SK-N-SH (cell line): ENCODE measurements around the gene GRK3. TPM values are rescaled to one million over a fixed set of nuclear protein-coding genes. Genes with fewer than 3 reads are reported as not detected.
A peak's percentile ranks its signal among the peaks of the same experiment; 100 is the strongest.

Experiments
- CTCF ChIA-PET: fragments of 300-600, 350-600 bp; formaldehyde crosslinking; extraction: SDS; loops from one replicate; lab custom pipeline; 2021; lab: Yijun Ruan, JAX
- POLR2A ChIA-PET: fragments of 350-600 bp; sonication (Branson Sonifier 250); formaldehyde crosslinking; extraction: SDS; loops from one replicate; lab custom pipeline; 2020; ENCODE audit warnings: antibody characterized with exemption, inconsistent platforms; lab: Yijun Ruan, JAX
- DNase-seq: peaks from one replicate; pipeline ENCODE4 v3.0.0; 2012
- H2AFZ ChIP-seq: fragments of 200-600 bp; sonication (generic); 2 replicates; pipeline ENCODE4 v1.8.1; 2016; ENCODE audit warnings: antibody characterized with exemption, mild to moderate bottlenecking, low read depth
- H3F3A ChIP-seq: fragments of 200-600 bp; sonication (generic); replicated peaks from 2 replicates; pipeline ENCODE3; 2016; ENCODE audit warnings: antibody characterized with exemption, mild to moderate bottlenecking; ENCODE audit not compliant: insufficient read depth
- H3K27ac ChIP-seq, 2 experiments: fragments of 200-500 bp in 1 of 2; fragments of 200-600 bp in 1 of 2; sonication (Bioruptor generic) in 1 of 2; sonication (generic), shearing (Covaris generic) in 1 of 2; 2 replicates each; pipeline versions ENCODE4 v1.5.1 to v1.6.1; 2014 to 2016; ENCODE audit warnings: low read depth in 2 of 2, inconsistent platforms in 1 of 2, low read length in 1 of 2, mild to moderate bottlenecking in 1 of 2, mixed read lengths in 1 of 2
- H3K27me3 ChIP-seq: fragments of 200-600 bp; sonication (generic), shearing (Covaris generic); 2 replicates; pipeline ENCODE4 v1.6.1; 2016; ENCODE audit warnings: mixed run types; ENCODE audit not compliant: insufficient read depth
- H3K36me3 ChIP-seq, 2 experiments: fragments of 200-500 bp in 1 of 2; fragments of 200-600 bp in 1 of 2; sonication (Bioruptor generic) in 1 of 2; sonication (generic) in 1 of 2; replicated peaks in 1 of 2; 2 replicates each; pipeline versions ENCODE3 to v1.5.1; 2014 to 2016; ENCODE audit warnings: low read length in 1 of 2, mild to moderate bottlenecking in 1 of 2; ENCODE audit not compliant: insufficient read depth in 2 of 2, control insufficient read depth in 1 of 2
- H3K4me1 ChIP-seq, 2 experiments: fragments of 200-500 bp in 1 of 2; fragments of 200-600 bp in 1 of 2; sonication (Bioruptor generic) in 1 of 2; sonication (generic), shearing (Covaris generic) in 1 of 2; 2 replicates each; pipeline versions ENCODE4 v1.5.1 to v1.6.1; 2014 to 2016; ENCODE audit warnings: low read depth in 1 of 2, low read length in 1 of 2, mixed run types in 1 of 2; ENCODE audit not compliant: insufficient read depth in 2 of 2, control insufficient read depth in 1 of 2
- H3K4me2 ChIP-seq: fragments of 200-600 bp; sonication (generic), shearing (Covaris generic); 2 replicates; pipeline ENCODE4 v1.6.1; 2017; ENCODE audit warnings: mixed run types
- H3K4me3 ChIP-seq, 2 experiments: fragments of 200-500 bp in 1 of 2; fragments of 200-600 bp in 1 of 2; sonication (Bioruptor generic) in 1 of 2; sonication (generic), shearing (Covaris generic) in 1 of 2; 2 replicates each; pipeline versions ENCODE4 v1.5.1 to v1.8.1; 2014 to 2016; ENCODE audit warnings: low read depth in 2 of 2, inconsistent platforms in 1 of 2, low read length in 1 of 2, mild to moderate bottlenecking in 1 of 2, mixed read lengths in 1 of 2, moderate library complexity in 1 of 2
- H3K79me2 ChIP-seq: fragments of 200-600 bp; sonication (generic); 2 replicates; pipeline ENCODE4 v1.8.1; 2017; ENCODE audit warnings: mild to moderate bottlenecking; ENCODE audit not compliant: insufficient read depth
- H3K9ac ChIP-seq: fragments of 200-600 bp; sonication (generic); 2 replicates; pipeline ENCODE4 v1.6.1; 2017; ENCODE audit warnings: mixed run types
- H3K9me2 ChIP-seq: fragments of 200-600 bp; sonication (generic); 2 replicates; pipeline ENCODE4 v1.6.1; 2017; ENCODE audit warnings: mixed run types
- H3K9me3 ChIP-seq: fragments of 200-600 bp; sonication (generic); 2 replicates; pipeline ENCODE4 v1.6.1; 2017; ENCODE audit warnings: mixed run types, mild to moderate bottlenecking, moderate library complexity
- H4K20me1 ChIP-seq: fragments of 200-600 bp; sonication (generic); 2 replicates; pipeline ENCODE4 v1.6.1; 2017; ENCODE audit warnings: mild to moderate bottlenecking, mixed run types; ENCODE audit not compliant: insufficient read depth
- CHD2 ChIP-seq: fragments of 150-350 bp; IDR thresholded peaks from 2 replicates; pipeline ENCODE4 v1.6.1; 2018; ENCODE audit warnings: low read length; ENCODE audit not compliant: partially characterized antibody
- EP300 ChIP-seq, 2 experiments: IDR thresholded peaks; 2 replicates each; pipeline versions ENCODE4 v1.4.0 to v1.6.1; 2012; ENCODE audit warnings: borderline replicate concordance in 1 of 2, low read depth in 1 of 2, low read length in 1 of 2
- FOXM1 ChIP-seq: IDR thresholded peaks from 2 replicates; pipeline ENCODE4 v1.4.0; 2012; ENCODE audit warnings: low read depth, mild to moderate bottlenecking
- GABPA ChIP-seq: IDR thresholded peaks from 2 replicates; pipeline ENCODE4 v1.4.0; 2012; ENCODE audit warnings: low read depth, mild to moderate bottlenecking
- MXI1 ChIP-seq: IDR thresholded peaks from 2 replicates; pipeline ENCODE4 v1.6.1; 2012; ENCODE audit warnings: mild to moderate bottlenecking, low read depth, low read length, improper control_type of control experiment
- NRF1 ChIP-seq: IDR thresholded peaks from 2 replicates; pipeline ENCODE4 v1.6.1; 2012; ENCODE audit warnings: low read depth, mild to moderate bottlenecking, low read length
- POLR2AphosphoS5 ChIP-seq: IDR thresholded peaks from 2 replicates; pipeline ENCODE4 v1.6.1; 2012; ENCODE audit warnings: low read depth, low read length
- RCOR1 ChIP-seq: fragments of 150-350 bp; IDR thresholded peaks from 2 replicates; pipeline ENCODE4 v1.6.1; 2017; ENCODE audit warnings: antibody characterized with exemption, low read length
- RFX5 ChIP-seq: IDR thresholded peaks from 2 replicates; pipeline ENCODE4 v1.6.1; 2012; ENCODE audit warnings: mild to moderate bottlenecking, improper control_type of control experiment, low read length
- RXRA ChIP-seq: IDR thresholded peaks from 2 replicates; pipeline ENCODE4 v1.4.0; 2012; ENCODE audit warnings: low read depth, mild to moderate bottlenecking, borderline replicate concordance
- SIN3A ChIP-seq: IDR thresholded peaks from 2 replicates; pipeline ENCODE4 v1.6.1; 2012; ENCODE audit warnings: low read depth, mild to moderate bottlenecking, low read length, moderate library complexity, borderline replicate concordance
- SMC3 ChIP-seq: IDR thresholded peaks from 2 replicates; pipeline ENCODE4 v1.6.1; 2012; ENCODE audit warnings: low read depth, low read length, improper control_type of control experiment
- TEAD4 ChIP-seq: IDR thresholded peaks from 2 replicates; pipeline ENCODE4 v1.4.0; 2012; ENCODE audit warnings: mild to moderate bottlenecking, borderline replicate concordance; ENCODE audit not compliant: insufficient read depth
- USF1 ChIP-seq: IDR thresholded peaks from 2 replicates; pipeline ENCODE4 v1.4.0; 2012; ENCODE audit warnings: low read depth, borderline replicate concordance
- YY1 ChIP-seq: IDR thresholded peaks from 2 replicates; pipeline ENCODE4 v1.4.0; 2012; ENCODE audit warnings: low read depth, mild to moderate bottlenecking
- WGBS: methylation state at CpG from one replicate; pipeline ENCODE4 v1.1.6; 2017; ENCODE audit warnings: low lambda C conversion rate; 5-methylcytosine and 5-hydroxymethylcytosine counted together
- polyA plus RNA-seq, 3 experiments: library from polyadenylated mRNA; depleted of rRNA; stranded (reverse); fragments of >200 nt; gene quantifications; 2 replicates each; pipeline ENCODE4 v1.2.3, GENCODE V29; 2012
- TF ChIP-seq, protein P1 (sequence below): fragments of 200-600 bp; sonication (generic); IDR thresholded peaks from 2 replicates; pipeline ENCODE4 v1.6.1; 2017; ENCODE audit warnings: antibody characterized with exemption, mild to moderate bottlenecking, moderate library complexity
- TF ChIP-seq, protein P2 (sequence below): fragments of 150-350 bp; IDR thresholded peaks from 2 replicates; pipeline ENCODE4 v1.6.1; 2016; ENCODE audit warnings: mild to moderate bottlenecking, low read depth, low read length
- TF ChIP-seq, protein P3 (sequence below): IDR thresholded peaks from 2 replicates; pipeline ENCODE4 v1.4.0; 2012; ENCODE audit warnings: low read depth, borderline replicate concordance

The GRK3 gene
- polyA plus RNA-seq, 1 of the 3 experiments (the other 2 are of a cell fraction): 1.3 TPM

DNA sequence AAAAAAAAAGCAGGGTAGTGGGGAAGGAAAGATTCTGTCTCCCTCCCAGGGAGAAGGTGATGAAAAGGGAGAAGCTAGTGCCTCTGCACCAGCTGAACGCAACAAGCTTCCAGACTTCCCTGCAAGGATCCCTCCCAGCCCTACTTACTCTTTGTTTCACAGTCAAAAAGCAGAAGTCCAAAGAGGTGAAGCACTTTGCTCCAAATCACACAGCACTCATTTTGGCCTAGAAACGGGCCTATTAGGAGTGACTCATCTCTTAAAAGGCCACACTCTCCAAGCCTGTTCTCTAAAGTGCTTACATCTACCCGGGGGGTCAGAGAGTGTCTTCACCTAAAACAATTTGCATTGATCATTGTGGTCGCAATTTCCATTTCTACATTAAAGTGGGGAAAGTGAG is 17.7 kb upstream of the GRK3 start:
- H3F3A ChIP-seq: peaks cover 19% of the 10 kb centered on the region
- no peak overlapping the region for H3K9ac ChIP-seq
- TF ChIP-seq CHD2 (no peak), EP300 (IDR thresholded peaks at IDR 0.05; ENCODE audit: borderline replicate concordance in 1 of 2, low read depth in 1 of 2, low read length in 1 of 2) (no peak), TEAD4 (no peak), RCOR1 (no peak), YY1 (no peak), FOXM1 (no peak), RXRA (no peak)
- TF ChIP-seq, protein P1, sequence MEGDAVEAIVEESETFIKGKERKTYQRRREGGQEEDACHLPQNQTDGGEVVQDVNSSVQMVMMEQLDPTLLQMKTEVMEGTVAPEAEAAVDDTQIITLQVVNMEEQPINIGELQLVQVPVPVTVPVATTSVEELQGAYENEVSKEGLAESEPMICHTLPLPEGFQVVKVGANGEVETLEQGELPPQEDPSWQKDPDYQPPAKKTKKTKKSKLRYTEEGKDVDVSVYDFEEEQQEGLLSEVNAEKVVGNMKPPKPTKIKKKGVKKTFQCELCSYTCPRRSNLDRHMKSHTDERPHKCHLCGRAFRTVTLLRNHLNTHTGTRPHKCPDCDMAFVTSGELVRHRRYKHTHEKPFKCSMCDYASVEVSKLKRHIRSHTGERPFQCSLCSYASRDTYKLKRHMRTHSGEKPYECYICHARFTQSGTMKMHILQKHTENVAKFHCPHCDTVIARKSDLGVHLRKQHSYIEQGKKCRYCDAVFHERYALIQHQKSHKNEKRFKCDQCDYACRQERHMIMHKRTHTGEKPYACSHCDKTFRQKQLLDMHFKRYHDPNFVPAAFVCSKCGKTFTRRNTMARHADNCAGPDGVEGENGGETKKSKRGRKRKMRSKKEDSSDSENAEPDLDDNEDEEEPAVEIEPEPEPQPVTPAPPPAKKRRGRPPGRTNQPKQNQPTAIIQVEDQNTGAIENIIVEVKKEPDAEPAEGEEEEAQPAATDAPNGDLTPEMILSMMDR: no peak
- no peak for DNase-seq
- H3K9me3 ChIP-seq: no peaks in the 10 kb centered on the region
- no peak overlapping the region for H3K4me3 ChIP-seq
- WGBS: 49% methylated on average over 3 of the region's 4 CpGs
- H3K79me2 ChIP-seq: no peaks in the 10 kb centered on the region
- no peak overlapping the region for H3K4me2 ChIP-seq
- no peak overlapping the region for H2AFZ ChIP-seq
- no peaks in the 10 kb centered on the region for H3K9me2 ChIP-seq
- peak overlapping the region in 1 of 2 experiments; percentile 21; a peak in 1 of 4 replicates for H3K27ac ChIP-seq
- no peaks in the 10 kb centered on the region for H3K36me3 ChIP-seq
- no peaks in the 10 kb centered on the region for H3K27me3 ChIP-seq
- no peaks in the 10 kb centered on the region for H4K20me1 ChIP-seq
- ChIA-PET POLR2A (no interaction called here), CTCF (no interaction called here)
- no peaks in the 10 kb centered on the region; a peak in 2 of 4 replicates for H3K4me1 ChIP-seq

GRCh38 chr22:25548866-25549464 is 15.5 kb upstream of the GRK3 start:
- no peaks in the 10 kb centered on the region for H3K79me2 ChIP-seq
- no peaks in the 10 kb centered on the region for H3K9me3 ChIP-seq
- H3K27me3 ChIP-seq: no peaks in the 10 kb centered on the region
- no peak overlapping the region for H3K4me3 ChIP-seq
- H2AFZ ChIP-seq: no peak overlapping the region
- H3K4me2 ChIP-seq: no peak overlapping the region
- 83% methylated on average over 9 of the region's 10 CpGs for WGBS
- H3K4me1 ChIP-seq: no peaks in the 10 kb centered on the region; a peak in 2 of 4 replicates
- ChIA-PET CTCF (interaction anchor here (0.9 kb wide), 1 partner anchor 145 kb away, joined by 3 read pairs; no protein-coding TSS in a partner anchor), POLR2A (interaction anchor here (1.1 kb wide), 1 partner anchor 14 kb away, joined by 3 read pairs; no protein-coding TSS in a partner anchor)
- H3K9me2 ChIP-seq: no peaks in the 10 kb centered on the region
- DNase-seq: no peak
- H3K27ac ChIP-seq: no peak overlapping the region
- TF ChIP-seq, protein P2, sequence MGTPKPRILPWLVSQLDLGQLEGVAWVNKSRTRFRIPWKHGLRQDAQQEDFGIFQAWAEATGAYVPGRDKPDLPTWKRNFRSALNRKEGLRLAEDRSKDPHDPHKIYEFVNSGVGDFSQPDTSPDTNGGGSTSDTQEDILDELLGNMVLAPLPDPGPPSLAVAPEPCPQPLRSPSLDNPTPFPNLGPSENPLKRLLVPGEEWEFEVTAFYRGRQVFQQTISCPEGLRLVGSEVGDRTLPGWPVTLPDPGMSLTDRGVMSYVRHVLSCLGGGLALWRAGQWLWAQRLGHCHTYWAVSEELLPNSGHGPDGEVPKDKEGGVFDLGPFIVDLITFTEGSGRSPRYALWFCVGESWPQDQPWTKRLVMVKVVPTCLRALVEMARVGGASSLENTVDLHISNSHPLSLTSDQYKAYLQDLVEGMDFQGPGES: no peak
- no peak for TF ChIP-seq GABPA
- no peak for TF ChIP-seq CHD2
- no peak for TF ChIP-seq SMC3
- no peak for TF ChIP-seq YY1
- no peak for TF ChIP-seq RCOR1
- TF ChIP-seq EP300 (IDR thresholded peaks at IDR 0.05; ENCODE audit: borderline replicate concordance in 1 of 2, low read depth in 1 of 2, low read length in 1 of 2): no peak
- TF ChIP-seq RFX5: no peak
- no peak for TF ChIP-seq NRF1
- no peak for TF ChIP-seq MXI1
- TF ChIP-seq USF1: no peak
- TF ChIP-seq, protein P3, sequence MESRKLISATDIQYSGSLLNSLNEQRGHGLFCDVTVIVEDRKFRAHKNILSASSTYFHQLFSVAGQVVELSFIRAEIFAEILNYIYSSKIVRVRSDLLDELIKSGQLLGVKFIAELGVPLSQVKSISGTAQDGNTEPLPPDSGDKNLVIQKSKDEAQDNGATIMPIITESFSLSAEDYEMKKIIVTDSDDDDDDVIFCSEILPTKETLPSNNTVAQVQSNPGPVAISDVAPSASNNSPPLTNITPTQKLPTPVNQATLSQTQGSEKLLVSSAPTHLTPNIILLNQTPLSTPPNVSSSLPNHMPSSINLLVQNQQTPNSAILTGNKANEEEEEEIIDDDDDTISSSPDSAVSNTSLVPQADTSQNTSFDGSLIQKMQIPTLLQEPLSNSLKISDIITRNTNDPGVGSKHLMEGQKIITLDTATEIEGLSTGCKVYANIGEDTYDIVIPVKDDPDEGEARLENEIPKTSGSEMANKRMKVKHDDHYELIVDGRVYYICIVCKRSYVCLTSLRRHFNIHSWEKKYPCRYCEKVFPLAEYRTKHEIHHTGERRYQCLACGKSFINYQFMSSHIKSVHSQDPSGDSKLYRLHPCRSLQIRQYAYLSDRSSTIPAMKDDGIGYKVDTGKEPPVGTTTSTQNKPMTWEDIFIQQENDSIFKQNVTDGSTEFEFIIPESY: no peak
- no peak for TF ChIP-seq POLR2AphosphoS5
- no peak for TF ChIP-seq SIN3A
- H4K20me1 ChIP-seq: no peaks in the 10 kb centered on the region
- H3F3A ChIP-seq: peaks cover 20% of the 10 kb centered on the region
- H3K9ac ChIP-seq: no peak overlapping the region
- H3K36me3 ChIP-seq: no peaks in the 10 kb centered on the region
